ES-I3 (cell line): ENCODE measurements around the gene MORF4L2.
A peak's percentile ranks its signal among the peaks of the same experiment; 100 is the strongest.

Source experiments
- H3K36me3 ChIP-seq: 2 replicates; pipeline ENCODE4 v1.6.1; 2013; ENCODE audit warnings: mild to moderate bottlenecking, low read length, control low read depth, moderate library complexity; ENCODE audit not compliant: insufficient read depth
- H3K4me1 ChIP-seq: 2 replicates; pipeline ENCODE4 v1.6.1; 2013; ENCODE audit warnings: mild to moderate bottlenecking, control low read depth, low read length; ENCODE audit not compliant: insufficient read depth
- H3K9ac ChIP-seq: 2 replicates; pipeline ENCODE4 v1.6.1; 2013; ENCODE audit warnings: low read depth, mild to moderate bottlenecking, low read length, moderate library complexity
- H3K9me3 ChIP-seq: 2 replicates; pipeline ENCODE4 v1.6.1; 2013; ENCODE audit warnings: mild to moderate bottlenecking, low read length, moderate library complexity; ENCODE audit not compliant: control insufficient read depth, insufficient read depth

MORF4L2 gene

DNA sequence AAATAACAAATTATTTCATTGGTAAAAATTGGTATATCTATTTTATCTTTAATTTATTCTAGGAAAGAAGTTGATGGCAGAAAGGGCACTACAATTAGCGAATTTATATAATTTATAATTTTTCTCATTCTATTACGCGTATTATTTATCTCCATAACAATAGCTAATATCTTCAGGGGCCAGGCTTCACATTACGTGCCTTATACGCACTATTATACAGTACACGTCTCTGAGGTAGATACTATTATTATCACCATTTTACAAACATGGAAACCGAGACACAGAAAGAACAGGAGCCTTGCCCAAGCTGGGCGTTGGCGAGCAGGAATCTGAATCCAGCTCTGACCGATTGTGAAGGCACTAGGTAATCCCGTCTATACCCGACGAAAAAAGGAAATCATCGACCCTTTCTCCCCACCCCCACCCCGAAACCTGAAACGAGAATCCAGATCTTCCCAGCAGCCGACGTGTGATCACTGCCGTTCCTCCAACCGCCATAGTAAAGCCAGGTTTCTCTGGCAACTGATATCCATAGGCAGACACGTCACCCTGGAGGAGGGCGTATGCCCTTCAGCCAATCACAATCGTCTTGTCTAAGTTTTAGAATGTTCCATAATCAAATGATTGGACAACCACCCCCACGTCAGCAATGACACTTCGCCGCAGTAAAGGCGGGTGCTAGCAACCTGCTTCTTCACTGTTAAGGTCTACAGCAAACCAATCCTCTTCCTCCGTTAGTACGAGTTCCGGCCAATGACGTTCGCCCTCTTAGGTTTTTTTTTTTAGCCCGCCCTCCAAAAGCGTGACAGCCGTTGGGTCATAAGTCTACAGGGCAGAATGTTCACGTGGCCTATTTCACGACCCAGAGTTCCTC lies at the start of gene MORF4L2:
Gene MORF4L2 (minus strand): TSS at position 501 of the 874 bp plus-strand sequence. CDS start 9,672 bp downstream, outside the sequence.
- H3K36me3 ChIP-seq = peaks cover 19% of the 10 kb centered on the region
- H3K9ac ChIP-seq = peak within 1 kb of the TSS; percentile 94
- no peaks in the 10 kb centered on the region for H3K9me3 ChIP-seq
- H3K4me1 ChIP-seq = 0 out of 2 replicates have a peak, but pooled peaks cover 6% of the 10 kb centered on the region

GRCh38 chrX:103734125-103734760 lies 47.7 kb upstream of the MORF4L2 start:
- Histone ChIP-seq H3K4me1 (peaks cover 38% of the 10 kb centered on the region), H3K9me3 (no peaks in the 10 kb centered on the region), H3K9ac (no peak overlapping the region), H3K36me3 (no peaks in the 10 kb centered on the region)

DNA sequence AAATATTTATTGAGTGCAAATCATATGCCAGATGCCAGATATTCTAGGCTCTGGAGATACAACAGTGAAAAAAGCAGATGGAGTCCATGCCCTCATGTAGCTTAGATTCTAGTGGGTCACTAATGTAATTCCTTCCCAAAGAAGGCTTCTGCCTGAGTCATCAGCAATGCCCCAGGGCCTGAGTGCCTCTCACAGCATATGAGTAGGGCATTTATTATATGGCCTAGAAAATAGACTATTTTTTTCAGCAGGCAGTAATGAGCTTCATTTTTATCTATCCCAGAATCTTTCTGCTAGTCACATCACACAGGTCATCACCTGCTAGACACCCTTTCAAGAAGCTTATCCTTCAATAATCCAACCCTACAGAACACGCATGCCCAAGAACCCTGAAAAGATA lies 46.5 kb upstream of the MORF4L2 start:
- H3K9me3 ChIP-seq = no peaks in the 10 kb centered on the region
- peaks cover 47% of the 10 kb centered on the region for H3K4me1 ChIP-seq
- no peak overlapping the region for H3K9ac ChIP-seq
- no peaks in the 10 kb centered on the region for H3K36me3 ChIP-seq

GRCh38 chrX:103730796-103731493 lies 44.4 kb upstream of the MORF4L2 start:
- H3K9ac ChIP-seq = no peak overlapping the region
- H3K4me1 ChIP-seq = peaks cover 61% of the 10 kb centered on the region
- H3K9me3 ChIP-seq = no peaks in the 10 kb centered on the region
- no peaks in the 10 kb centered on the region for H3K36me3 ChIP-seq

DNA sequence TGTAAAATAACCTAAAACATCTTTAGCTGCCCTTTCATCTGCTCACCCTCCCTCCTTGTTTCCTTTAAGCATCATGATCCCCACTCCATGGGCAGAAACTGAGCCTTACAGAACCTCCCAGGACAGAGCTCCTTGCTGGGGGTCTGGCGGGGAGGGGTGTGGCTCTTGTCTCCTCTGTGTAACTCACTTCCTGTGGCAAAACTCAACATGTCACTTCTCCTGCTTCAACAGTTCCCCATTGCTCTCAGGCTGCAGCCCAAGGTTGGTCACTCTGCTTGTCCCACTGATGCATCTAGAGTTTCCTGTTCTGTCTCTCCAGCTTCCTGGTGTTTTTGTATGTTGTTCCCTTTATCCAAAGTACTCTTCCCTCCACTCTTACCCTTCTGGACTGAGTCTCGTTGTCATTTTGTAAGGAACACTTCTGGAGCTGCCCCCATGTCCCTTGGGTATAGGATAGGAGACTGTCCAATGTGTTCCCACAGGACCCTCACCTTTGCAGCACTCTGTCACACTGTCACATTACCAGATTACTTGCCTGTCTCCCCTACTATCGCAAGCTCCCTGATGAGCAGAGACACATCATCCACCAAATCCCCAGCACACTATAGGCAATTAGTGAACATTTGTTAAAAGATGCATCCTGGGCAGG lies 43.8 kb upstream of the MORF4L2 start:
- Histone ChIP-seq H3K9me3 (no peaks in the 10 kb centered on the region), H3K9ac (no peak overlapping the region), H3K4me1 (peaks cover 61% of the 10 kb centered on the region), H3K36me3 (no peaks in the 10 kb centered on the region)

- Histone ChIP-seq H3K9me3 (no peaks in the 10 kb centered on the region), H3K36me3 (no peaks in the 10 kb centered on the region), H3K4me1 (peaks cover 55% of the 10 kb centered on the region), H3K9ac (no peak overlapping the region)
Observed at GRCh38 chrX:103729015-103729414, 42.5 kb upstream of the MORF4L2 start.

GRCh38 chrX:103727115-103727514 lies 40.6 kb upstream of the MORF4L2 start:
- H3K36me3 ChIP-seq = no peaks in the 10 kb centered on the region
- H3K4me1 ChIP-seq = peaks cover 53% of the 10 kb centered on the region
- H3K9me3 ChIP-seq = no peaks in the 10 kb centered on the region
- no peak overlapping the region for H3K9ac ChIP-seq

GRCh38 chrX:103726477-103726876 lies 40.0 kb upstream of the MORF4L2 start:
- Histone ChIP-seq H3K9me3 (no peaks in the 10 kb centered on the region), H3K9ac (no peak overlapping the region), H3K36me3 (no peaks in the 10 kb centered on the region), H3K4me1 (peaks cover 53% of the 10 kb centered on the region)

- no peak overlapping the region for H3K9ac ChIP-seq
- H3K9me3 ChIP-seq = no peaks in the 10 kb centered on the region
- no peaks in the 10 kb centered on the region for H3K36me3 ChIP-seq
- H3K4me1 ChIP-seq = peaks cover 16% of the 10 kb centered on the region; the same call in 1 of the 2 replicates
Observed at GRCh38 chrX:103722505-103722904, 36.0 kb upstream of the MORF4L2 start.

GRCh38 chrX:103718120-103718519 lies 31.6 kb upstream of the MORF4L2 start:
- Histone ChIP-seq H3K36me3 (no peaks in the 10 kb centered on the region), H3K9me3 (no peaks in the 10 kb centered on the region), H3K9ac (no peak overlapping the region), H3K4me1 (0 out of 2 replicates have a peak, but pooled peaks cover 4% of the 10 kb centered on the region)

GRCh38 chrX:103716962-103717361 lies 30.5 kb upstream of the MORF4L2 start:
- H3K9ac ChIP-seq = no peak overlapping the region
- H3K9me3 ChIP-seq = no peaks in the 10 kb centered on the region
- H3K36me3 ChIP-seq = no peaks in the 10 kb centered on the region
- H3K4me1 ChIP-seq = peaks cover 5% of the 10 kb centered on the region; the same call in 1 of the 2 replicates

DNA sequence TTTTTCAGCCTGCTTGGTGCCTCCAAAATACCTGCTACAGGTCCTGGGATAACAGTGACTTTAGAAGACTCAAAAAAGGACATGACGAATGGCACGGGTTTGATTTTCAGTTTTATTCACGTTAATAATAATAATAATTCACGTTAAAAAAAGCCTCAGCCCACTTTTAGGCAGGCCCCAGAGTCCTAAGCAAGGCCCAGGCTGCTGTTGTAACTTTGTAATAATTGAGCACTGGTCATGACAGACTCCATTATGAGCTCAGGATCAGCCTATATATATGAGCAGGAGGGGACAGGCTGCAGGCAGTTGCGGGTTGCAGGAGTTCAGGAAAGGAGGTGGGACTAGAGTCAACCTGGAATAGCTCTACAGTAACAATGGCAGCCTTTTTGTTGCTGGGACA lies 24.1 kb upstream of the MORF4L2 start, which contains the start of gene TMEM31:
Gene TMEM31 (plus strand): TSS at position 301 of the 400 bp plus-strand sequence. CDS start 1,350 bp downstream, outside the sequence.
- peaks cover 6% of the 10 kb centered on the region; the same call in 1 of the 2 replicates for H3K4me1 ChIP-seq
- H3K36me3 ChIP-seq = no peaks in the 10 kb centered on the region
- H3K9ac ChIP-seq = no peak within 1 kb of the TSS
- H3K9me3 ChIP-seq = no peaks in the 10 kb centered on the region

DNA sequence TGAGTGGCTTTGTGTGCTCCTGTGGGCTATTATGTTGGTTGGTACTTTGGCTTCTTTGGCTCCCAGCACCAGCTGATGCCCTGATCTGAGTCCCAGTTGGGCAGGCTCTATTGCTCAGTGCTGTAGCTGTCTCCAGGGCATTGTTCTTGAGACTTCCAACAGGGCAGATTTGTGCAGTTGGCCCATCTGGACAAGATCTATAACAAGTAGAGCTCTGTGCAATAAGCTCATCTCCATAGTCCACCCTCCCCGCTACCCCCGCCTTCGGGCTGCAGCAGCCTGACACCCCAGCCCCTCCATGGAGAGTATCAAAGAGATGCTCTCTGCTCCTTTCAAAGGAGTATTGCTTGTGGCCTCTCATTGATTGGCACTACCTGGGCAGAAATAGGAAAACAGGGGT lies 18.4 kb upstream of the MORF4L2 start:
- no peaks in the 10 kb centered on the region for H3K4me1 ChIP-seq
- no peaks in the 10 kb centered on the region for H3K9me3 ChIP-seq
- H3K36me3 ChIP-seq = no peaks in the 10 kb centered on the region
- no peak overlapping the region for H3K9ac ChIP-seq

DNA sequence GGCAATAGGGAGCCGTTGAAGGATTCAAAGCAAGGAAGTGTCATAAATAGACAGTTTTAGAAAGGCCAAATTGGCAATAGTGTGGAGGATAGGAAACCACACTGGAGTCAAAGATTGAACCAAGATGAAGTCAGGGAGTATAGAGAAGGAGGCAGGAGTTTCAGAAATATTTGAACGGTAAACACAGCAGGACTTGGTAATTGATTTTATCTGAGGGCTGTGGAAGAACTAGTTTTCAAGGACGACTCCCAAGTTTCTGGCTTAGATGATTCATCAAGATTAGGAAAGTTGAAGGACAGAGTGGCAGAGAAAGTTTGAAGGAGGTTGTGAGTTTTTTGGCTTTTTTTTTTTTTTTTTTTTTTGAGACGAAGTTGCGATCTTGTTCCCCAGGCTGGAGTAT lies 12.7 kb upstream of the MORF4L2 start:
- Histone ChIP-seq H3K36me3 (no peaks in the 10 kb centered on the region), H3K4me1 (peaks cover 15% of the 10 kb centered on the region), H3K9ac (no peak overlapping the region), H3K9me3 (no peaks in the 10 kb centered on the region)
